ENCODE measurements around the gene SSU72. TPM values are rescaled to one million over a fixed set of nuclear protein-coding genes. Genes with fewer than 3 reads are reported as not detected.
A peak's percentile ranks its signal among the peaks of the same experiment; 100 is the strongest.
"Not testable (repeated sequence)": the region's sequence is repeated elsewhere in the genome, so short reads cannot be mapped to it uniquely, and the experiment has no call there.

Gene SSU72
- polyA plus RNA-seq, 1 of the 3 experiments (the other 2 are of a cell fraction): 104 TPM

DNA sequence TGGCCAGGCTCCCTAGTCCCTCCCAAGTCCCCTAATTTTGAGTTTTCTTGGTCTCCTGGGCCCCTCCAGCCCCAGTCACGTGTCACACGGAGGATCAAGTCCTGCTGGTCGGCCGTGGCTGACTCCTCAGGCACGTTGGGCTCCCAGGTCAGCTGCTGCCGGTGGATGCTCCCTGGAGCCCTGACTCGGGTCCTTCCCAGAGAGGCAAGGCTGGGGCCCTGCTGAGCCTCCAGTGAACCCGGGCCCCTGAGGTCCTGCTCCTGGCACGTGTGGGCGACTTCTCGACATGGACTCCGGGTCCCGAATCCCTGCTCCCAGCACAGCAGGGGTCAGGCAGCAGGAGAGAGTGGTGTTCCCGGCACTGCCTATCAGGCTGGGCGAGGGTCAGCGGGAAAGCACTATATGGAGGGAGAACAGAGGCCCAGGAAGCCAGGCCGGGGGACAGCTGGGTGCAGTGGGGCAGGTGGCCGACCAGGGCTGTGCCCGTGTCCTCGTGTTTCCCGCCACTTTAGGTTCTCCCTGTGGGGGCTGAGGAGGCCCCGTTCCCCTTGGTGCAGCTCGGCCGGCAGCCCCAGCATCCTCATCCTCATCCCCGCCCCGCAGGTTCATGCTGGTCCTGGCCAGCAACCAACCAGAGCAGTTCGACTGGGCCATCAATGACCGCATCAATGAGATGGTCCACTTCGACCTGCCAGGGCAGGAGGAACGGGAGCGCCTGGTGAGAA is 47.4 kb downstream of the SSU72 start:
- Histone ChIP-seq H3K4me2 (no peak overlapping the region), H3K9me2 (no peaks in the 10 kb centered on the region), H3K27ac (ENCODE audit: low read depth in 2 of 2, low read length in 1 of 2) (no peak overlapping the region), H3K4me3 (ENCODE audit: low read depth in 2 of 2, low read length in 1 of 2) (no peak overlapping the region), H3K36me3 (replicated peaks in 1 of 2; ENCODE audit: control insufficient read depth in 1 of 2, insufficient read depth in 2 of 2, low read length in 1 of 2) (peaks cover 12 to 22% of the 10 kb centered on the region in 2 experiments), H3K27me3 (ENCODE audit: insufficient read depth) (no peaks in the 10 kb centered on the region), H3K9me3 (no peaks in the 10 kb centered on the region), H4K20me1 (ENCODE audit: insufficient read depth) (no peaks in the 10 kb centered on the region), H2AFZ (ENCODE audit: low read depth) (no peak overlapping the region), H3F3A (replicated peaks; ENCODE audit: insufficient read depth) (no peaks in the 10 kb centered on the region), H3K4me1 (ENCODE audit: control insufficient read depth in 1 of 2, insufficient read depth in 2 of 2, low read depth in 1 of 2, low read length in 1 of 2) (no peaks in the 10 kb centered on the region), H3K79me2 (ENCODE audit: insufficient read depth) (no peaks in the 10 kb centered on the region), H3K9ac (no peak overlapping the region)
- POLR2A ChIA-PET: no interaction called here
- DNase-seq: peak; percentile 24
- CTCF ChIA-PET: no interaction called here
- TF ChIP-seq TAF1 (IDR thresholded peaks at IDR 0.05; ENCODE audit: borderline replicate concordance, low read depth, low read length): no peak
- TF ChIP-seq, protein P1, sequence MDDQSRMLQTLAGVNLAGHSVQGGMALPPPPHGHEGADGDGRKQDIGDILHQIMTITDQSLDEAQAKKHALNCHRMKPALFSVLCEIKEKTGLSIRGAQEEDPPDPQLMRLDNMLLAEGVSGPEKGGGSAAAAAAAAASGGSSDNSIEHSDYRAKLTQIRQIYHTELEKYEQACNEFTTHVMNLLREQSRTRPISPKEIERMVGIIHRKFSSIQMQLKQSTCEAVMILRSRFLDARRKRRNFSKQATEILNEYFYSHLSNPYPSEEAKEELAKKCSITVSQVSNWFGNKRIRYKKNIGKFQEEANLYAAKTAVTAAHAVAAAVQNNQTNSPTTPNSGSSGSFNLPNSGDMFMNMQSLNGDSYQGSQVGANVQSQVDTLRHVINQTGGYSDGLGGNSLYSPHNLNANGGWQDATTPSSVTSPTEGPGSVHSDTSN (IDR thresholded peaks at IDR 0.05): no peak
- no peak for TF ChIP-seq RCOR1 (IDR thresholded peaks at IDR 0.05; ENCODE audit: low read length)
- no peak for TF ChIP-seq SIN3A (IDR thresholded peaks at IDR 0.05; ENCODE audit: borderline replicate concordance, low read depth, low read length)
- TF ChIP-seq FOSL2 (IDR thresholded peaks at IDR 0.05; ENCODE audit: borderline replicate concordance, low read depth): no peak
- no peak for TF ChIP-seq MXI1 (IDR thresholded peaks at IDR 0.05; ENCODE audit: low read depth, low read length)
- TF ChIP-seq, protein P2, sequence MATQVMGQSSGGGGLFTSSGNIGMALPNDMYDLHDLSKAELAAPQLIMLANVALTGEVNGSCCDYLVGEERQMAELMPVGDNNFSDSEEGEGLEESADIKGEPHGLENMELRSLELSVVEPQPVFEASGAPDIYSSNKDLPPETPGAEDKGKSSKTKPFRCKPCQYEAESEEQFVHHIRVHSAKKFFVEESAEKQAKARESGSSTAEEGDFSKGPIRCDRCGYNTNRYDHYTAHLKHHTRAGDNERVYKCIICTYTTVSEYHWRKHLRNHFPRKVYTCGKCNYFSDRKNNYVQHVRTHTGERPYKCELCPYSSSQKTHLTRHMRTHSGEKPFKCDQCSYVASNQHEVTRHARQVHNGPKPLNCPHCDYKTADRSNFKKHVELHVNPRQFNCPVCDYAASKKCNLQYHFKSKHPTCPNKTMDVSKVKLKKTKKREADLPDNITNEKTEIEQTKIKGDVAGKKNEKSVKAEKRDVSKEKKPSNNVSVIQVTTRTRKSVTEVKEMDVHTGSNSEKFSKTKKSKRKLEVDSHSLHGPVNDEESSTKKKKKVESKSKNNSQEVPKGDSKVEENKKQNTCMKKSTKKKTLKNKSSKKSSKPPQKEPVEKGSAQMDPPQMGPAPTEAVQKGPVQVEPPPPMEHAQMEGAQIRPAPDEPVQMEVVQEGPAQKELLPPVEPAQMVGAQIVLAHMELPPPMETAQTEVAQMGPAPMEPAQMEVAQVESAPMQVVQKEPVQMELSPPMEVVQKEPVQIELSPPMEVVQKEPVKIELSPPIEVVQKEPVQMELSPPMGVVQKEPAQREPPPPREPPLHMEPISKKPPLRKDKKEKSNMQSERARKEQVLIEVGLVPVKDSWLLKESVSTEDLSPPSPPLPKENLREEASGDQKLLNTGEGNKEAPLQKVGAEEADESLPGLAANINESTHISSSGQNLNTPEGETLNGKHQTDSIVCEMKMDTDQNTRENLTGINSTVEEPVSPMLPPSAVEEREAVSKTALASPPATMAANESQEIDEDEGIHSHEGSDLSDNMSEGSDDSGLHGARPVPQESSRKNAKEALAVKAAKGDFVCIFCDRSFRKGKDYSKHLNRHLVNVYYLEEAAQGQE (IDR thresholded peaks at IDR 0.05; ENCODE audit: low read depth, low read length): no peak
- TF ChIP-seq, protein P3, sequence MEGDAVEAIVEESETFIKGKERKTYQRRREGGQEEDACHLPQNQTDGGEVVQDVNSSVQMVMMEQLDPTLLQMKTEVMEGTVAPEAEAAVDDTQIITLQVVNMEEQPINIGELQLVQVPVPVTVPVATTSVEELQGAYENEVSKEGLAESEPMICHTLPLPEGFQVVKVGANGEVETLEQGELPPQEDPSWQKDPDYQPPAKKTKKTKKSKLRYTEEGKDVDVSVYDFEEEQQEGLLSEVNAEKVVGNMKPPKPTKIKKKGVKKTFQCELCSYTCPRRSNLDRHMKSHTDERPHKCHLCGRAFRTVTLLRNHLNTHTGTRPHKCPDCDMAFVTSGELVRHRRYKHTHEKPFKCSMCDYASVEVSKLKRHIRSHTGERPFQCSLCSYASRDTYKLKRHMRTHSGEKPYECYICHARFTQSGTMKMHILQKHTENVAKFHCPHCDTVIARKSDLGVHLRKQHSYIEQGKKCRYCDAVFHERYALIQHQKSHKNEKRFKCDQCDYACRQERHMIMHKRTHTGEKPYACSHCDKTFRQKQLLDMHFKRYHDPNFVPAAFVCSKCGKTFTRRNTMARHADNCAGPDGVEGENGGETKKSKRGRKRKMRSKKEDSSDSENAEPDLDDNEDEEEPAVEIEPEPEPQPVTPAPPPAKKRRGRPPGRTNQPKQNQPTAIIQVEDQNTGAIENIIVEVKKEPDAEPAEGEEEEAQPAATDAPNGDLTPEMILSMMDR (IDR thresholded peaks at IDR 0.05): no peak
- TF ChIP-seq JUND (IDR thresholded peaks at IDR 0.05): no peak
- TF ChIP-seq EP300 (IDR thresholded peaks at IDR 0.05; ENCODE audit: borderline replicate concordance in 1 of 2, low read depth in 1 of 2, low read length in 1 of 2): no peak
- WGBS (ENCODE audit: low lambda C conversion rate): 82% methylated on average over 6 of the region's 31 CpGs

DNA sequence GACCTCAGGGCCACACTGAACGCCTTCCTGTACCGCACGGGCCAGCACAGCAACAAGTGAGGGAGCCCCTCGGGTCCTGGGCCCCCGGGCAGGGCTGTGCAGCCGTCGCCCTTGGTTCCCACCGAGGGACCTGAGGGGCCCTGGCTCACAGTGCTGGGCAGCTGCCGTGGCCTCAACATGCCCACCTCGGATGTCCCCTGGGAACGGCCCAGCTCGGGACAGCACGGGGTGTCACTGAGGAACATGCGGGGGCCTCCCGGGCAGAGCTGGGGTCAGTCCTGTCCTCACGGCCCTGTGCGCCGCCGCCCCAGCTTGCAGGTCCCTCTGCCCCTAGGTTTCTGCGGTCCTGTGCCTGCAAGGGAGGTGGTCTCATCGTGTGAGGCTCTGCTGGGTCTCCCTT is 48.2 kb downstream of the SSU72 start:
- DNase-seq; H3K27ac ChIP-seq (ENCODE audit: low read depth in 2 of 2, low read length in 1 of 2); H3K9ac ChIP-seq; CTCF ChIA-PET; H3F3A ChIP-seq (replicated peaks; ENCODE audit: insufficient read depth); H3K79me2 ChIP-seq (ENCODE audit: insufficient read depth); H3K9me3 ChIP-seq; H3K4me2 ChIP-seq; H3K9me2 ChIP-seq; H3K4me3 ChIP-seq (ENCODE audit: low read depth in 2 of 2, low read length in 1 of 2); H4K20me1 ChIP-seq (ENCODE audit: insufficient read depth); H3K27me3 ChIP-seq (ENCODE audit: insufficient read depth); POLR2A ChIA-PET; H3K4me1 ChIP-seq (ENCODE audit: control insufficient read depth in 1 of 2, insufficient read depth in 2 of 2, low read depth in 1 of 2, low read length in 1 of 2); H2AFZ ChIP-seq (ENCODE audit: low read depth): not testable (repeated sequence)
- no CpG with 5 or more reads among the region's 21 CpGs for WGBS (ENCODE audit: low lambda C conversion rate)
- H3K36me3 ChIP-seq (replicated peaks in 1 of 2; ENCODE audit: control insufficient read depth in 1 of 2, insufficient read depth in 2 of 2, low read length in 1 of 2): peaks cover 7 to 22% of the 10 kb centered on the region in 2 experiments

DNA sequence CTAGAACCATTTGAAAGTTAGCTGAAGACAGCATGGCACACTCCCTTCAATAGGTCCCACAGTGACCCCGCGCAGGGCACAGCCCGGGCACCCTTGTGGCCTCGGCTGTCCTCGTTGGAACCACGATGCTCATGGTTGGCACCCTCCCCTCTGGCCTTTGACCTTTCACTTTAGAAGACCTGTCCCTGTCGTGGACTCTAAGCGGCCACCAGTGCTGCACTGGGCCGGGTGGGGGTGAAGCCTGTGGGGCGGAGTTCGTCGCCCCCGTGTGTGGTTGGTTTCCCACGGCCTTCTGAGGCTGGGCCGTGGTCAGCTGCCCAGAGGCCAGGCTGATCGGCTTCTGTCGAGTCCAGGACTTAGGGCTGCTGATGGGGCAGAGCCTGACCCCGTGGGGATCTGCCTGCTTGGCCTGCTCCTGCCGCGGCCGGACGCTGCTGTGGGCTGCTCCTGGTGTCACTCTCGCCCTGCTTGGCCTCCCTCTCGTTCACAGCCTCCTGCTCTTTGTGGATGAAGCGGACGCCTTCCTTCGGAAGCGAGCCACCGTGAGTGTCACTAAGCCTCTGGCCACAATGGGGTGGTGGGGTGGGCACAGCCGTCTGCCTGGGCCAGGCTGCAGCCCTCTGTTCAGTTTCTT is 49.8 kb downstream of the SSU72 start:
- H3K27me3 ChIP-seq (ENCODE audit: insufficient read depth); H3K4me3 ChIP-seq (ENCODE audit: low read depth in 2 of 2, low read length in 1 of 2); POLR2A ChIA-PET; H3K4me1 ChIP-seq (ENCODE audit: control insufficient read depth in 1 of 2, insufficient read depth in 2 of 2, low read depth in 1 of 2, low read length in 1 of 2); H3K9ac ChIP-seq; CTCF ChIA-PET; H3K79me2 ChIP-seq (ENCODE audit: insufficient read depth); H3K4me2 ChIP-seq; H2AFZ ChIP-seq (ENCODE audit: low read depth); H3F3A ChIP-seq (replicated peaks; ENCODE audit: insufficient read depth); H3K9me2 ChIP-seq; DNase-seq; H3K9me3 ChIP-seq; H4K20me1 ChIP-seq (ENCODE audit: insufficient read depth); H3K27ac ChIP-seq (ENCODE audit: low read depth in 2 of 2, low read length in 1 of 2): not testable (repeated sequence)
- peaks cover 0 to 23% of the 10 kb centered on the region in 2 experiments for H3K36me3 ChIP-seq (replicated peaks in 1 of 2; ENCODE audit: control insufficient read depth in 1 of 2, insufficient read depth in 2 of 2, low read length in 1 of 2)
- 96% methylated on average over 14 of the region's 30 CpGs for WGBS (ENCODE audit: low lambda C conversion rate)

Data from SK-N-SH (cell line).